ENCODE data around the gene KLHDC2.
"Not testable (repeated sequence)": the region's sequence is repeated elsewhere in the genome, so short reads cannot be mapped to it uniquely, and the experiment has no call there.

The KLHDC2 gene

DNA sequence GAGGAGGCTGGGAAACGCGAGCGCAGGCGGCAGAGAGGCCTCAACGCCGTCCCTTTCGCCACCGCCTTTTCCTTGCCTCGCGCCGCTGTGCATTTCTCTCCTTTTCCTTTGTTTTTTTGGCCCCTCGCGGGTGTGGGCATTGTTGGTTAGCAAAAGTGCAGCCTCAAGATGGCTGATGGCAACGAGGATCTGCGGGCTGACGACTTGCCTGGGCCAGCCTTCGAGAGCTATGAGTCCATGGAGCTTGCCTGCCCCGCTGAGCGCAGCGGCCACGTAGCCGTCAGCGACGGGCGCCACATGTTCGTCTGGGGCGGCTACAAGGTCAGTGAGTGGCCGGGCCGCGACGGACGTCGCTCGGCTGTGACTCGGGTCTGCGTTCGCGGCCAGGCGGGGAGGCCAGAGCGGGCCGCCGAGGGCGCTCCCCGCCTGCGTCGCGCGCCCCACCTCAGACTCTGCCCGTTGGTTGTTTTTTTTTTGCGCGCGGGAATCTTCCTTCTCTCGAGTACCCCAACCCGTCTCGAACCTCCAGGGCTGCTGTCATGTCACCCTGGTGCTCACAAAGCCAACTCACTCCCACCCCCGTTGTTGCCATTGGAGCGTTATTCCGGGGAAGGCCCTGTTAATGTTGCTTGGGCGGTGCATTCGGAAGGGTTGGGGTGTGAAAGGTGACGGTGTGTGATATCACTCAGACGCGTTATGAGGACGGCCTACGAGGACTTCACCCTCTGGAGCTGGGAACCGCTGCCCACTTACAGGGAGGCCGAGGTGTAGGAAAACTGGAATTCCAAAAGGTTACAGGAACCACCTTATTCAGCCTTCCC, 558 bp downstream of the KLHDC2 start:
- no peak for TF ChIP-seq CTCF (conservative IDR thresholded peaks at IDR 0.05; ENCODE audit: control insufficient read depth, insufficient read depth, low read depth, low read length)
- peak; percentile 82 for DNase-seq (ENCODE audit: low read depth)
- peak overlapping the region; percentile 90 for H3K4me3 ChIP-seq (ENCODE audit: control insufficient read depth, low read depth, low read length)

DNA sequence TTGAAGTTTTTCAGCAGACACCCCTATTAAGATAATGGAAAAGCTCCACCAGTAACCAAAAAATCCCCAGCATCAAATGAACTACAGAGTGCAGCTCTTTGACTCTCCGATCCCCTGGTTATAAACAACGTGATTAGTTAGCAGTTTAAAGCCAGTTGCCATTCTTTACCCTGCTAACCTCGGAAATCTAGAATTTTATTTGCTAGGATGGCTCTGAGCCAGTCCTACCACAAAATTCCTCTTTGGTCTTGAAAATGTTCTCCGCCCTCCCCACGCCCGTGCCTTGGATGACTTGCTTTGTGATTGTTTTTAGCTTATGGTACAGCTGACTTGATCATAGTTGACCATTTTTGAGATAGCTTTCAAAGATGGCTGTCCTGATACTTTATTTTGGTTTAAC, 1.2 kb downstream of the KLHDC2 start:
- TF ChIP-seq CTCF (conservative IDR thresholded peaks at IDR 0.05; ENCODE audit: control insufficient read depth, insufficient read depth, low read depth, low read length) = no peak
- H3K4me3 ChIP-seq (ENCODE audit: control insufficient read depth, low read depth, low read length) = peak overlapping the region; percentile 90
- peak; percentile 62 for DNase-seq (ENCODE audit: low read depth)

- TF ChIP-seq CTCF (conservative IDR thresholded peaks at IDR 0.05; ENCODE audit: control insufficient read depth, insufficient read depth, low read depth, low read length) = no peak
- DNase-seq (ENCODE audit: low read depth) = no peak
- H3K4me3 ChIP-seq (ENCODE audit: control insufficient read depth, low read depth, low read length) = peak overlapping the region; percentile 90
These were observed 1.7 kb downstream of the KLHDC2 start for GRCh38 chr14:49769581-49770211.

DNA sequence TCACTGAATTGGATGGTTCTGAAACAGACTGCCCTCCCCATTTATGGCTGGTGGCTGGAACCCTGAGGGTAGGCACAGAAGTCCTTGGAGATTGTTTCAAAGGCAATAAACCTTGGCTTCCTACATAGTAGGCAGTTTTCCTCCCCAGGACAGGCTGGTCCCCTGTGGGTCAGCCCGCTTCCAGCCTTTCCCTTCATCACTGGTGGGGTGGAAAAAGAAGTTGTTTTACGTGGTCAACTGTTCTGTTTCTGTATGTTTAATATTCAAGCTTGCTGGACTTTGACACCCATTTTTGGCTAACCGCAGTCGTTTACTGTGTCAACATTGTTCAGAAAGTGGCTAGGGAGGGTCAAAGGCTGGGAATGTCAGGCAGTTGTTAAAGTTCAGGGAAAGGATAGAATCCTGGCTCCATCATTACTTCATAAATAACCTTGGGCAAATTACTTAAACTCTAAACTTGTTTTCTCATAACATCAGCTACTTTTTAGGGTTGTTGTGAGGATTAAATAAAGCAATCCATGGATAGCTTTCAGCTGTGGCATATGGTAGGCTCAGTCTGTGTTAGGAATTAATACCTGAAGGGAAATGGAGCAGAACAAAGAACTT, 2.4 kb downstream of the KLHDC2 start:
- peak; percentile 25 for DNase-seq (ENCODE audit: low read depth)
- H3K4me3 ChIP-seq (ENCODE audit: control insufficient read depth, low read depth, low read length) = peak overlapping the region; percentile 90
- no peak for TF ChIP-seq CTCF (conservative IDR thresholded peaks at IDR 0.05; ENCODE audit: control insufficient read depth, insufficient read depth, low read depth, low read length)

- H3K4me3 ChIP-seq (ENCODE audit: control insufficient read depth, low read depth, low read length); DNase-seq (ENCODE audit: low read depth): not testable (repeated sequence)
These were observed 3.7 kb downstream of the KLHDC2 start for GRCh38 chr14:49771691-49772090.

DNA sequence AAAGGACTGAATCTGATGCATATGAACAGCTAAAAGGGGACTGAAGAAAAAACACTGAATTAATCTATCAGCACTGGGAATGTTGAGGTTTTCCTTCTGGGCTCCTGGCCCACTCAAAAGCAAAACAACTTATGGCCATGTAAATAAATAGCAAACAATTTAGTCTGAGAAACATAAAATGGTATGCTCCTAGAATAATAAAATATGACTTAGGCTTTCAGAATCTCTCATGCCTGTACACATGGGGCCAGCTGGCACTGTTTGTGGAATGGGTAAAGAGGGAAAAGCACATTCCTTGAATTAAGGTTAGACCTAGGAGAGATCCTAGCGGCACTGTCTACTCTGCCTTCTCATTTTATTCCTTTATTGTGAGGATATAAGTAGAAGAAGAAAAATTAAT, 6.2 kb downstream of the KLHDC2 start:
- H3K4me3 ChIP-seq (ENCODE audit: control insufficient read depth, low read depth, low read length) = no peak overlapping the region
- TF ChIP-seq CTCF (conservative IDR thresholded peaks at IDR 0.05; ENCODE audit: control insufficient read depth, insufficient read depth, low read depth, low read length) = no peak
- DNase-seq (ENCODE audit: low read depth) = no peak

GRCh38 chr14:49778421-49778820, 10.5 kb downstream of the KLHDC2 start:
- no peak overlapping the region for H3K4me3 ChIP-seq (ENCODE audit: control insufficient read depth, low read depth, low read length)
- TF ChIP-seq CTCF (conservative IDR thresholded peaks at IDR 0.05; ENCODE audit: control insufficient read depth, insufficient read depth, low read depth, low read length) = no peak
- no peak for DNase-seq (ENCODE audit: low read depth)

GRCh38 chr14:49781040-49781439, 13.1 kb downstream of the KLHDC2 start:
- H3K4me3 ChIP-seq (ENCODE audit: control insufficient read depth, low read depth, low read length) = not testable (repeated sequence)

More at GRCh38 chr14:49781040-49781439, 13.1 kb downstream of the KLHDC2 start:
- DNase-seq (ENCODE audit: low read depth) = not testable (repeated sequence)

Measured in fibroblast of mammary gland (primary cell).